ENCODE measurements around the gene SENP8.

SENP8 gene

GRCh38 chr15:72175186-72176044, 57.2 kb downstream of the SENP8 start:
- no peak for DNase-seq (ENCODE audit: low read depth in 2 of 2)

GRCh38 chr15:72176159-72176558, 58.0 kb downstream of the SENP8 start:
- DNase-seq (ENCODE audit: low read depth in 2 of 2) = no peak

- no peak for DNase-seq (ENCODE audit: low read depth in 2 of 2)
Measured at GRCh38 chr15:72176743-72177142, 58.5 kb downstream of the SENP8 start.

GRCh38 chr15:72178976-72179585, 60.9 kb downstream of the SENP8 start:
- DNase-seq (ENCODE audit: low read depth in 2 of 2) = no peak

- DNase-seq (ENCODE audit: low read depth in 2 of 2) = no peak
Measured at GRCh38 chr15:72179950-72180581, 61.9 kb downstream of the SENP8 start.

- no peak for DNase-seq (ENCODE audit: low read depth in 2 of 2)
Measured at GRCh38 chr15:72180761-72181324, 62.6 kb downstream of the SENP8 start.

- DNase-seq (ENCODE audit: low read depth in 2 of 2) = no peak
Measured at GRCh38 chr15:72182244-72182643, 64.0 kb downstream of the SENP8 start.

- no peak for DNase-seq (ENCODE audit: low read depth in 2 of 2)
Measured at GRCh38 chr15:72182673-72183072, 64.5 kb downstream of the SENP8 start.

GRCh38 chr15:72183781-72184164, 65.6 kb downstream of the SENP8 start:
- DNase-seq (ENCODE audit: low read depth in 2 of 2) = no peak

- no peak for DNase-seq (ENCODE audit: low read depth in 2 of 2)
Measured at GRCh38 chr15:72184165-72184811, 66.1 kb downstream of the SENP8 start.

- no peak for DNase-seq (ENCODE audit: low read depth in 2 of 2)
Measured at GRCh38 chr15:72189250-72189902, 71.2 kb downstream of the SENP8 start.

GRCh38 chr15:72192416-72192815, 74.2 kb downstream of the SENP8 start:
- DNase-seq (ENCODE audit: low read depth in 2 of 2) = no peak
